Uterus (tissue), 4 donors: ENCODE measurements around the gene MUC21. TPM values are rescaled to one million over a fixed set of nuclear protein-coding genes. Genes with fewer than 3 reads are reported as not detected.

ENCODE experiments used
- DNase-seq, 2 donors: peaks; one replicate each; pipeline ENCODE4 v3.0.0-alpha.2; 2019 to 2020
- H3K27ac ChIP-seq, 2 donors: fragments of 200-600 bp; sonication (generic); 1 replicate in 1 of 2; 2 replicates in 1 of 2; pipeline ENCODE4 v1.5.1; 2016 to 2018
- H3K27me3 ChIP-seq, 2 donors: fragments of 200-600 bp; sonication (generic); one replicate each; pipeline ENCODE4 v1.5.1; 2018 to 2019; ENCODE audit warnings: control low read depth in 1 of 2
- H3K36me3 ChIP-seq, 2 donors: fragments of 200-600 bp; sonication (generic); one replicate each; pipeline ENCODE4 v1.5.1; 2019; ENCODE audit warnings: control low read depth in 1 of 2
- H3K4me1 ChIP-seq, 2 donors: fragments of 200-600 bp; sonication (generic); one replicate each; pipeline ENCODE4 v1.5.1; 2018 to 2019; ENCODE audit warnings: control low read depth in 1 of 2
- H3K4me3 ChIP-seq, 2 donors: fragments of 200-600 bp; sonication (generic); 1 replicate in 1 of 2; 2 replicates in 1 of 2; pipeline ENCODE4 v1.5.1; 2018 to 2019; ENCODE audit warnings: mild to moderate bottlenecking in 1 of 2
- H3K9me3 ChIP-seq, 2 donors: fragments of 200-600 bp; sonication (generic); one replicate each; pipeline ENCODE4 v1.5.1; 2019; ENCODE audit warnings: control low read depth in 1 of 2
- POLR2A ChIP-seq, 2 donors: fragments of 450-650 bp; IDR thresholded peaks; one replicate each; pipeline ENCODE4 v1.6.1; 2016; ENCODE audit warnings: antibody characterized with exemption in 2 of 2, mild to moderate bottlenecking in 1 of 2, moderate library complexity in 1 of 2
- intact Hi-C: fragments of 100-400 bp; cut with DNase I; formaldehyde crosslinking; loops from one replicate; pipeline ENCODE4 v1.15.1; 2023; ENCODE audit warnings: low total_unique reads
- total RNA-seq, 4 donors: library from RNA; depleted of rRNA in 3 of 4; stranded (reverse); fragments of >200 nt in 3 of 4; gene quantifications; one replicate each; pipeline versions ENCODE4 v1.1.0 to v1.2.4, GENCODE V29; 2014 to 2023
- TF ChIP-seq, protein P1 (sequence below), 4 experiments: fragments of 200-600 bp in 2 of 4; fragments of 450-650 bp in 2 of 4; sonication (generic) in 2 of 4; IDR thresholded peaks; one replicate each; pipeline ENCODE4 v1.5.1; 2016 to 2019; ENCODE audit warnings: antibody characterized with exemption in 4 of 4, mild to moderate bottlenecking in 2 of 4, moderate library complexity in 1 of 4
- donor health status: DM: yes; HTN: yes; CAD: no.

MUC21 gene
- total RNA-seq, 4 donors from 2014 or later: 0.28 to 0.59 TPM; not detected in 2

DNA sequence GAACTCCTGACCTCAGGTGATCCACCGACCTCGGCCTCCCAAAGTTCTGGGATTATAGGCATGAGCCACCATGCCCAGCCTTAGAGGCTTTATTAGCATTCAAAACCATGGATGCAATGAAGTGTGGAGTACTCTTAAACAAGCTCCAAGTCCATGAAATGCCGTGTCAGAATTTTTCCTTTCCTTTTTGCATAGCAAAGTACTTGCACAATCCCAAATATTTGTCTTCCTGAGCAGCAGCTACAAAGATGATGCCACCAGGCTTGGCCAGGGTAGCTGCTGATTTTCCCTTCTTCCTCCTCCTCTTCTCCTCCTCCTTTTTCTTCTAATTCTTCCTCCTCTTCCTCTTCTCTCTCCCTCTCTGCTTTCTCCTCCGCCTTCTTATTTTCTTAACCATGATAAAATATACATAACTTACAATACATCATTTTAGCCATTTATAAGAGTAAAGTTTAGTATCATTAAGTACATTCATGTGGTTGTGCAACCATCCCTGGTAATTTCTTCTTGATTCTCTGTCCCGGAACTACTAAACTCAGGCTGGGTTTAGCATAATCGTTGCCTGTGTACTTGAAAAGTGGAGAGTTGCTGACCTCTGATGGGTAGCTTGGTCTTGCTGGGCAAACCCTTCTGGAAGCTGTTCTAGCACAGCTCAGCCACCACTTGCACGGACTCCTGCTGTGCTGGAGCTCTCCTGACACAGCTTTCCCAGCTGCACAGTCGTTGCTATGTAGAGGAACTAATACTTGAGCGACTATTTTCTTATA is 22.4 kb upstream of the MUC21 start:
- no peaks in the 10 kb centered on the region for H3K27me3 ChIP-seq
- H3K36me3 ChIP-seq: no peaks in the 10 kb centered on the region
- no peaks in the 10 kb centered on the region for H3K4me1 ChIP-seq
- no peak overlapping the region for H3K27ac ChIP-seq
- no peak for TF ChIP-seq POLR2A (IDR thresholded peaks at IDR 0.05)
- TF ChIP-seq, protein P1, sequence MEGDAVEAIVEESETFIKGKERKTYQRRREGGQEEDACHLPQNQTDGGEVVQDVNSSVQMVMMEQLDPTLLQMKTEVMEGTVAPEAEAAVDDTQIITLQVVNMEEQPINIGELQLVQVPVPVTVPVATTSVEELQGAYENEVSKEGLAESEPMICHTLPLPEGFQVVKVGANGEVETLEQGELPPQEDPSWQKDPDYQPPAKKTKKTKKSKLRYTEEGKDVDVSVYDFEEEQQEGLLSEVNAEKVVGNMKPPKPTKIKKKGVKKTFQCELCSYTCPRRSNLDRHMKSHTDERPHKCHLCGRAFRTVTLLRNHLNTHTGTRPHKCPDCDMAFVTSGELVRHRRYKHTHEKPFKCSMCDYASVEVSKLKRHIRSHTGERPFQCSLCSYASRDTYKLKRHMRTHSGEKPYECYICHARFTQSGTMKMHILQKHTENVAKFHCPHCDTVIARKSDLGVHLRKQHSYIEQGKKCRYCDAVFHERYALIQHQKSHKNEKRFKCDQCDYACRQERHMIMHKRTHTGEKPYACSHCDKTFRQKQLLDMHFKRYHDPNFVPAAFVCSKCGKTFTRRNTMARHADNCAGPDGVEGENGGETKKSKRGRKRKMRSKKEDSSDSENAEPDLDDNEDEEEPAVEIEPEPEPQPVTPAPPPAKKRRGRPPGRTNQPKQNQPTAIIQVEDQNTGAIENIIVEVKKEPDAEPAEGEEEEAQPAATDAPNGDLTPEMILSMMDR (IDR thresholded peaks at IDR 0.05): no peak
- no peaks in the 10 kb centered on the region for H3K9me3 ChIP-seq
- no peak overlapping the region for H3K4me3 ChIP-seq
- no peak for DNase-seq
- intact Hi-C loops: no loop called here

DNA sequence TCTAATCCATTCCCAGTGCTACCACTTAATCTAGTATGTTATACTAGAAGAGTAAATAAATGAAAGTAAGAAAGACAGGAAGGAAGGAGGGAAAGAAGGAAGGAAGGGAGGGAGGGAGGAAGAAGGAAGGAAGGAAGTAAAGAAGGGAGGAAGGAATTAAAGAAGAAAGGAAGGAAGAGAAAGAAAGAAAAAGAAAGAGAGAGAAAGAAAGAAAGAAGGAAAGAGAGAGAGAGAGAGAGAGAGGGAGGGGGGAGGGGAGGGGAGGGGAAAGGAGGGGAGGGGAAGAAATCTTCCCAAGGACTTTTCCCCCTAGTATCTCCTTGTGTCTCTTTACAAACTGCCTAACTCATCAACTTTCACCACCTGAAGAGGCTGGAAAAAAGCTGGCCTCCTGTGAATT is 20.8 kb upstream of the MUC21 start:
- TF ChIP-seq, protein P1 (IDR thresholded peaks at IDR 0.05): no peak
- TF ChIP-seq POLR2A (IDR thresholded peaks at IDR 0.05): no peak
- H3K4me3 ChIP-seq: no peak overlapping the region
- H3K9me3 ChIP-seq: no peaks in the 10 kb centered on the region
- H3K4me1 ChIP-seq: no peaks in the 10 kb centered on the region
- H3K27me3 ChIP-seq: no peaks in the 10 kb centered on the region
- no peak for DNase-seq
- H3K27ac ChIP-seq: no peak overlapping the region
- intact Hi-C loops: no loop called here
- H3K36me3 ChIP-seq: no peaks in the 10 kb centered on the region

DNA sequence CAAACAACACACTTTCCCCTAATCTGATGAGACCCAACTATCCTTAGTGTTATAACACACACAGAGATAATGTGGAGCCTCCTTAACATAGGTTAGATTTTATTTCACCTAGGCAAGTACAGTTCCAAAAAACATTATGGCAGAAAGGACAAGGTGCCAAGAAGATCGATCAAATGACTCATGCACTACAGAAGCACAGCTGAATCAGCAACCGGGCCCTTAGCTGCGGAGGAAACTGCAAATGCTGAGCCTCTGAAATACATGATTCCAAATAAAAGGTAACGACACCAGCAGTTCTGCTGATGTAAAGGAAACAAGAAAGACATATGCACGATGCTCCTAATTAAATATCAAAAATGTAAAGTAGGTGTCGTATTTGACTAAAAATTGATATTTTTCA is 19.9 kb upstream of the MUC21 start:
- intact Hi-C loops: no loop called here
- DNase-seq: no peak
- H3K27ac ChIP-seq: no peak overlapping the region
- no peaks in the 10 kb centered on the region for H3K27me3 ChIP-seq
- no peaks in the 10 kb centered on the region for H3K4me1 ChIP-seq
- no peak overlapping the region for H3K4me3 ChIP-seq
- TF ChIP-seq, protein P1 (IDR thresholded peaks at IDR 0.05): no peak
- TF ChIP-seq POLR2A (IDR thresholded peaks at IDR 0.05): no peak
- H3K36me3 ChIP-seq: no peaks in the 10 kb centered on the region
- no peaks in the 10 kb centered on the region for H3K9me3 ChIP-seq

DNA sequence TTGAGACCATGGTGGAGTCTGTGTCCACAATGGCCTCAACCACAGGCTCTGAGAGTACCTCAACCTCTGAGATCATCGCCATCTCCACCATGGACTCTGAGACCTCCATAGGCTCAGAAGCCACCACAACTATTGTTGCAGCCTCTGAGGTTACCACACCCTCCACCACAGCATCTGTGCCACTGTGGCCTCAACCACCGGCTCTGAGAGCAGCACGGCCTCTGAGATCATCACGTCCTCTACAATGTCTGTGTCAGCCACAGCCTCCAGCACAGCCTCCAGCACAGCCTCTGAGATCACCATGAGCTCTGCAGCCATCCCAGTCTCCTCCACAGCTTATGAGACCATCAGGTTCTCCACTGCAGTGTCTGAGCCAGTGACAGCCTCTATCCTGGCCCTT is 19.4 kb upstream of the MUC21 start:
- H3K36me3 ChIP-seq: no peaks in the 10 kb centered on the region
- TF ChIP-seq, protein P1 (IDR thresholded peaks at IDR 0.05): no peak
- no peak for TF ChIP-seq POLR2A (IDR thresholded peaks at IDR 0.05)
- H3K9me3 ChIP-seq: no peaks in the 10 kb centered on the region
- H3K4me1 ChIP-seq: no peaks in the 10 kb centered on the region
- H3K27ac ChIP-seq: no peak overlapping the region
- no peak overlapping the region for H3K4me3 ChIP-seq
- H3K27me3 ChIP-seq: no peaks in the 10 kb centered on the region
- DNase-seq: no peak
- intact Hi-C loops: no loop called here

DNA sequence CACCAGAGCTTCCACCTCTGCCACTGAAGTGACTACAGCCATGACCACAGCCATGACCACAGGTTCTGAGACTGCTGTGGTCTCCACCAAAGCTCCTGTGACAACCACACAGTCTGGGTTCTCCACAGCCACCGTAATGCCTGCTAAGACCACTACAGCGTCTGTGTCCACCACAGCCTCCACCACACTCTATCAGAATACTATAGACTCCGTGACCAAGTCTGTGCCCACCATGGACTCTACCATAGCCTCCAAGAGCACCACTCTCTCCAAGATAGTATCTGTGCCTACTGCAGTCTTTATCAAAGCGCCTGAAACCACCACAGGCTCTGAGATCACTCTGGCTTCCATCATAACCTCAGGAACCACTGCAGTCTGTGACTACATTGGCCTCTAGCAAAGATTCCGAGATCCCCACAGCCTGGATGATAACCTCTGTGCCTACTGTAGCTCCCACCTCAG is 18.3 kb upstream of the MUC21 start:
- Histone ChIP-seq H3K4me1 (no peaks in the 10 kb centered on the region), H3K4me3 (no peak overlapping the region), H3K27me3 (no peaks in the 10 kb centered on the region), H3K9me3 (no peaks in the 10 kb centered on the region), H3K27ac (no peak overlapping the region), H3K36me3 (no peaks in the 10 kb centered on the region)
- no peak for DNase-seq
- TF ChIP-seq, protein P1 (IDR thresholded peaks at IDR 0.05): no peak
- no peak for TF ChIP-seq POLR2A (IDR thresholded peaks at IDR 0.05)
- intact Hi-C loops: no loop called here
